Smooth muscle cell (in vitro differentiated cells): ENCODE data around the gene RICTOR. TPM values are rescaled to one million over a fixed set of nuclear protein-coding genes. Genes with fewer than 3 reads are reported as not detected.

Source experiments
- DNase-seq: peaks from one replicate; lab custom pipeline; 2025; ENCODE audit not compliant: unreplicated experiment; lab: John Stamatoyannopoulos, UW
- H2AFZ ChIP-seq: fragments of 200-600 bp; sonication (generic); 2 replicates; pipeline ENCODE4 v1.6.0; 2016; ENCODE audit warnings: antibody characterized with exemption, low read depth, mild to moderate bottlenecking
- H3F3A ChIP-seq: fragments of 200-600 bp; sonication (generic); 2 replicates; pipeline ENCODE4 v1.6.0; 2017; ENCODE audit warnings: antibody characterized with exemption, low read depth
- H3K27ac ChIP-seq: fragments of 200-600 bp; sonication (generic); 2 replicates; pipeline ENCODE4 v1.5.1; 2016; ENCODE audit warnings: low read depth, mild to moderate bottlenecking
- H3K27me3 ChIP-seq: fragments of 200-600 bp; sonication (generic); 2 replicates; pipeline ENCODE4 v1.6.1; 2016; ENCODE audit warnings: low read depth, mild to moderate bottlenecking
- H3K36me3 ChIP-seq: fragments of 200-600 bp; sonication (generic); 2 replicates; pipeline ENCODE4 v1.5.1; 2016; ENCODE audit warnings: low read depth
- H3K4me1 ChIP-seq: fragments of 200-600 bp; sonication (generic); 2 replicates; pipeline ENCODE4 v1.5.1; 2016; ENCODE audit warnings: low read depth
- H3K4me2 ChIP-seq: fragments of 200-600 bp; sonication (generic); 2 replicates; pipeline ENCODE4 v1.6.0; 2016; ENCODE audit warnings: mild to moderate bottlenecking
- H3K4me3 ChIP-seq: fragments of 200-600 bp; sonication (generic); 2 replicates; pipeline ENCODE4 v1.5.1; 2016; ENCODE audit warnings: mild to moderate bottlenecking
- H3K79me2 ChIP-seq: fragments of 200-600 bp; sonication (generic); 2 replicates; pipeline ENCODE4 v1.6.0; 2016; ENCODE audit warnings: low read depth, mild to moderate bottlenecking
- H3K9ac ChIP-seq: fragments of 200-600 bp; sonication (generic); 2 replicates; pipeline ENCODE4 v1.6.0; 2016; ENCODE audit warnings: low read depth
- H3K9me3 ChIP-seq: fragments of 200-600 bp; sonication (generic); replicated peaks from 2 replicates; pipeline ENCODE4 v1.5.1; 2016; ENCODE audit warnings: low read depth
- H4K20me1 ChIP-seq: fragments of 200-600 bp; sonication (generic); 2 replicates; pipeline ENCODE4 v1.6.0; 2016; ENCODE audit warnings: low read depth
- WGBS: methylation state at CpG from one replicate; pipeline ENCODE4 v1.1.7; 2016; ENCODE audit warnings: low lambda C conversion rate; 5-methylcytosine and 5-hydroxymethylcytosine counted together
- polyA plus RNA-seq: library from polyadenylated mRNA; unstranded; fragments of >200 nt; fragmentation: Nextera tagmentation; extraction: Ambion mirVana; gene quantifications from 2 replicates; pipeline ENCODE4 v1.2.1, GENCODE V29; 2016
- total RNA-seq: library from RNA; depleted of rRNA; stranded (reverse); fragments of >200 nt; gene quantifications from 2 replicates; pipeline ENCODE4 v1.2.3, GENCODE V29; 2014
- TF ChIP-seq, protein P1 (sequence below): fragments of 200-600 bp; sonication (generic); IDR thresholded peaks from 2 replicates; pipeline ENCODE4 v1.5.1; 2017; ENCODE audit warnings: borderline replicate concordance, mild to moderate bottlenecking, antibody characterized with exemption; ENCODE audit not compliant: insufficient read depth, poor library complexity, severe bottlenecking

RICTOR gene
- total and polyA plus RNA-seq, 2 experiments from 2014 or later, result 3.6 to 30.2 TPM

DNA sequence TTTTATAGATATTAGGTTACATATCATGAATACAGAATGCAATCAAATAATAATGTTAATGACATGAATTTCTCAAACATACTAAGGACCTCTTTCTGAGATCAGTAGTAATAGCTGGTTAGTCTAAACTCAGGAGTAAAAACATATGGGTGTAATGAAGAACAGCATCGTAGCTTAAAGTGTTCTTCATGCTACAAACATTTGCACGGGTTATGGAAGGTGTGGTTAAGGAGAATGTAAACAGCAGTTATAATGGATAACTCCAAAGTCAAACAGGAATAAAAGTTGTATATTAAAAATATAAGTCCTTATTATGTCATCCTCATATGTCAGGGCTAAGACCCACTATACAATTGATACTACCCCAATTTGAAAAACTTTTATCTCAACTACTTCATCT lies 112.5 kb downstream of the RICTOR start:
- Histone ChIP-seq H3K27ac (no peak overlapping the region), H2AFZ (no peak overlapping the region), H3K79me2 (no peaks in the 10 kb centered on the region), H3K4me2 (no peak overlapping the region), H4K20me1 (no peaks in the 10 kb centered on the region), H3F3A (no peaks in the 10 kb centered on the region), H3K4me3 (no peak overlapping the region), H3K9me3 (no peaks in the 10 kb centered on the region), H3K4me1 (no peaks in the 10 kb centered on the region), H3K9ac (no peak overlapping the region), H3K27me3 (no peaks in the 10 kb centered on the region), H3K36me3 (peaks cover 31% of the 10 kb centered on the region)
- WGBS, result 92% methylated on average over 2 of the region's 2 CpGs
- TF ChIP-seq, protein P1, sequence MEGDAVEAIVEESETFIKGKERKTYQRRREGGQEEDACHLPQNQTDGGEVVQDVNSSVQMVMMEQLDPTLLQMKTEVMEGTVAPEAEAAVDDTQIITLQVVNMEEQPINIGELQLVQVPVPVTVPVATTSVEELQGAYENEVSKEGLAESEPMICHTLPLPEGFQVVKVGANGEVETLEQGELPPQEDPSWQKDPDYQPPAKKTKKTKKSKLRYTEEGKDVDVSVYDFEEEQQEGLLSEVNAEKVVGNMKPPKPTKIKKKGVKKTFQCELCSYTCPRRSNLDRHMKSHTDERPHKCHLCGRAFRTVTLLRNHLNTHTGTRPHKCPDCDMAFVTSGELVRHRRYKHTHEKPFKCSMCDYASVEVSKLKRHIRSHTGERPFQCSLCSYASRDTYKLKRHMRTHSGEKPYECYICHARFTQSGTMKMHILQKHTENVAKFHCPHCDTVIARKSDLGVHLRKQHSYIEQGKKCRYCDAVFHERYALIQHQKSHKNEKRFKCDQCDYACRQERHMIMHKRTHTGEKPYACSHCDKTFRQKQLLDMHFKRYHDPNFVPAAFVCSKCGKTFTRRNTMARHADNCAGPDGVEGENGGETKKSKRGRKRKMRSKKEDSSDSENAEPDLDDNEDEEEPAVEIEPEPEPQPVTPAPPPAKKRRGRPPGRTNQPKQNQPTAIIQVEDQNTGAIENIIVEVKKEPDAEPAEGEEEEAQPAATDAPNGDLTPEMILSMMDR, result no peak
- no peak for DNase-seq

DNA sequence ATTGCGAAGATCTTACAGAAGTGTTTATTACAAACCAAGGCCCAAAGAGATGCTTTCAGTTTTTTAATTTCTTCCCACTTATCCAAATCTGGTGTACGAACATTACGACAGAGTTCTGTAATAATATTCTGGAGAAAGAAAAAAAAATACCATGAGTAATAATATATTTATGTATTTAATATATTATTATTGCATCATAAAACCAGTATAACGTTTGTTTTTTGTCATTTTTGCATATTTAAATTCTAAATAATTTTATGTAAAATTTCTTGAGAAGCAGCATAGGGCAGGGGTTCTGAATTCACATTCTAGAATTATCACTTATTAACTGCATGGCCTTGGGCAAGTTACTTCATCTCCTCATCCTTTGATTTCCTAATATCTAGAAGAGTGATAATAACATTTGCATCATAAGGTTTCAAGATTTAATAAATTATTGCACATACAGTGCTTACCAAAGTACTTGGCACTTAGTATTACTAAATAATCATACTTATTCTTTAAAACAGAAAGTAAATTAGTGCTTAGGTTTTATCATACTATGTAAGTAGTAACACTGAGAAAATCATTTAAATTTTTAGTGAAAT lies 120.7 kb downstream of the RICTOR start:
- H3F3A ChIP-seq, result no peaks in the 10 kb centered on the region
- no peak overlapping the region for H3K9ac ChIP-seq
- H3K79me2 ChIP-seq, result no peaks in the 10 kb centered on the region
- no peak overlapping the region for H2AFZ ChIP-seq
- no peak overlapping the region for H3K27ac ChIP-seq
- WGBS, result 92% methylated on average over 4 of the region's 4 CpGs
- H3K9me3 ChIP-seq, result no peaks in the 10 kb centered on the region
- TF ChIP-seq, protein P1, result no peak
- no peaks in the 10 kb centered on the region for H3K4me1 ChIP-seq
- no peaks in the 10 kb centered on the region for H4K20me1 ChIP-seq
- no peaks in the 10 kb centered on the region for H3K27me3 ChIP-seq
- H3K4me2 ChIP-seq, result no peak overlapping the region
- no peak for DNase-seq
- no peak overlapping the region for H3K4me3 ChIP-seq
- H3K36me3 ChIP-seq, result peaks cover 39% of the 10 kb centered on the region

DNA sequence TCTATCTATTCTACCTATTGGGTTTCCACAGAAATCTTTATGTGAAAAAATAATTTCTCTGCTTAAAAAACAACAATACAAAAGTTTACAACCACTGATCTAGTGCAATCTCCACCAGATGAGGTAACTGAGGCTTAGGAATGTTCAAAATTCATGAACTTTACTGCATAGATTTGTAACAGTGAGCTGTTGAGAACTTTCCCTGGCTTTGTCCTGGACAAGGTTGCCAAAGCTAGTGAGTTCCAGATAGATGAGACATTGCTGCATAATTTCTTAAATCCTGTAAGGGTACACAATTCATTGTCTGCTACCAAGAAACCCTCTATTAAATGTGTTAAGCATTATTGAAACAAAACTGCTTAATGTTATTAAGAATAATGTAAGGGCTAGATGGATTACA lies 125.7 kb downstream of the RICTOR start:
- no peaks in the 10 kb centered on the region for H3K79me2 ChIP-seq
- DNase-seq, result no peak
- H3K4me1 ChIP-seq, result no peaks in the 10 kb centered on the region
- H3K36me3 ChIP-seq, result peaks cover 33% of the 10 kb centered on the region
- no peak overlapping the region for H2AFZ ChIP-seq
- TF ChIP-seq, protein P1, result no peak
- H3K4me3 ChIP-seq, result no peak overlapping the region
- H3K27ac ChIP-seq, result no peak overlapping the region
- no peak overlapping the region for H3K4me2 ChIP-seq
- H3K9ac ChIP-seq, result no peak overlapping the region
- H3F3A ChIP-seq, result no peaks in the 10 kb centered on the region
- H3K9me3 ChIP-seq, result no peaks in the 10 kb centered on the region
- H4K20me1 ChIP-seq, result no peaks in the 10 kb centered on the region
- no peaks in the 10 kb centered on the region for H3K27me3 ChIP-seq

DNA sequence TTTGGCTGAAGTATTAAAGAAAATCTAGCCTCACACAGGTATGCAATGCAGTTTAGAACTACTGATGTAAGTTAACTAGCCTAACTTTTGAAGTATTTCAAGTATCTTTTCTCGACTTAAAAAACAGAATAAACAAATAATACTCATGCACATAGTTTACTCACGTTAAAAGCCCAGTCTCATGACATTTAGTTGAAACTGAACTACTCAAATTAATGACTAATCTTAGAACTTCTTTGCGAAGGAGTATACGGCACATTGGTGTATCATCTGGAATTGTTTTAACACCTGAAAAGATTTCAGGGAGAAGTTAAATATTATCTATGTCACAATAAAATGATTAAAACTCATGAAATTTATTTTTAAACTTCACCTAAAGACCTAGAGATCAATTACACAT lies 129.9 kb downstream of the RICTOR start:
- no peaks in the 10 kb centered on the region for H3K79me2 ChIP-seq
- no peaks in the 10 kb centered on the region for H3K4me1 ChIP-seq
- no peak for DNase-seq
- peaks cover 26% of the 10 kb centered on the region for H3K36me3 ChIP-seq
- no peaks in the 10 kb centered on the region for H3F3A ChIP-seq
- H2AFZ ChIP-seq, result no peak overlapping the region
- no peak overlapping the region for H3K4me3 ChIP-seq
- no peaks in the 10 kb centered on the region for H3K9me3 ChIP-seq
- H3K27ac ChIP-seq, result no peak overlapping the region
- no peaks in the 10 kb centered on the region for H3K27me3 ChIP-seq
- TF ChIP-seq, protein P1, result no peak
- no peak overlapping the region for H3K4me2 ChIP-seq
- H3K9ac ChIP-seq, result no peak overlapping the region
- no peaks in the 10 kb centered on the region for H4K20me1 ChIP-seq
- WGBS, result 95% methylated on average over 4 of the region's 4 CpGs
